ENCODE measurements around the gene ALLC.

ALLC gene

DNA sequence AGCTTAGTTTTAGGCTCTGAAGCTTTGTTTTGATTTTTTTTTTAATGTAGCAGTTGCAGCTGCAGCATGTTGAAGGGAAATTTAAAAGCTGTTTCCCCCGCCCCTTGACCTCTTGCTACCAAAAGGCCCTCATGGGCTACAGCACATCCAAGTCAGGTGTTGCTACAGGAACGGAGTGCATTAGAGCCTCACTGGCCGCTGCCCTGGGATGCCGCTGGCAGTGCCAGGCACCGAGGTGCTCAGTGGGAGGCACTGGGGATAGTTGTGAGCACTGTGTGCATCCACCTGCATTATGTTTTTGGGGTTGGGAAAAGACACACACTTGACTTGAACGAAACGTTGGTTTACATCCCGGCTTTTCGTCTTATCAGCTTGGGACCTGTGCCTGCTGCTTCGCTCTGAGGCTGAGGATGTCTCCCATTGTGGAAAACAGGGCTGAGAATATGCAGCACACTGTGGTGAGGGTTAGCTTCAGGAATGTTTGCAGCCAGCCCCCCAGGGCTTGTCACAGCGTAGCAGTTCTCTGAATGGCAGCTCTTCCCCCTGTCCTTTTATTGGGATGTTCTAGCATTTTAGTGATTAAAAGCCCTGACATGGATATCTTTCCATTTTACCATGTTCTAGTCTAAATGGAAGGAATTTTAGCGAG, 69.5 kb downstream of the ALLC start:
- DNase-seq, result no peak

DNA sequence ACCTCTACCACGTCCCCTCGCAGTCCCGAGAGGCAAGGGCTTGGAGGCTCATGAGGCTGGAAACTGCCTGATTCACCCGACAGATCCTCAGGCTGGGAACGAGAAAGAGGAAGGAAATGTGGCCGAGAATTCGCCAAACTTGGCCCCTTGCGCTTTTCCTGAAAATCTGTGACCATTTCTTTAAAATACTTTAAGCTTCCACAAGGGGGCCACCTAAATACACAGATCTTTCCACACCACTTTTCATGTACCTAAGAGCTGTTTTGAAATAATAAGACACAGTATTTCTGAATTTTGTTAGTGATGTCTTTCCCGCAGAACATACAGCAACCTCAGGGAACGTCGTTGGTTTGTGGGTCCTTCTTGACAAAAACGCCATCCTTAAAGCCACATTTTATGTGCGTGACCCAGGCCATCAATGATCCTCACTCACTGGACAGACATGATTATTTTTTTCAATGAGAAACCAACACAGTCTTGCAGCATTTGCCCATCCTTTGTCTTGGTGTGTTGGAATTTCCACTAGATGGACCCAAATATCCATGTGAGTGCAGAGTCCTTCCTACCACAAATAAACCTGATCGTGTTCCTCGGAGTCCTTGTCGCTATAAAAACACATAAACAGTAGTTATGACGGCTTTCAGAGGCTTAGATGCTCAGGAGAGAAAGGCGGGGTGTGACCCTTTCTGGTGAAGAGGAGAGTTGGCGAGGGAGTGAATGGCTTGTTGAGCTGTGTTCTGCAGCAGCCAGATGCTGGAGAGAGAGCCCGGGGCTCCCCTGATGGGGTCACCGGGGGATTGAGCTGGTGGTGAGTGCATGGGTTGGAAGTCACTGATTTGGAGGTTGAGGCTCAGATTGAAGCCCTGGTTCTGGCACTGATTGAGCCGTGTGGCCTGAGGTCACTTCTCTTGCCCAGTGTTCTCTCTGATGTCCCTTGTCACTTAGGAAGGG, 70.4 kb downstream of the ALLC start:
- no peak for DNase-seq

DNA sequence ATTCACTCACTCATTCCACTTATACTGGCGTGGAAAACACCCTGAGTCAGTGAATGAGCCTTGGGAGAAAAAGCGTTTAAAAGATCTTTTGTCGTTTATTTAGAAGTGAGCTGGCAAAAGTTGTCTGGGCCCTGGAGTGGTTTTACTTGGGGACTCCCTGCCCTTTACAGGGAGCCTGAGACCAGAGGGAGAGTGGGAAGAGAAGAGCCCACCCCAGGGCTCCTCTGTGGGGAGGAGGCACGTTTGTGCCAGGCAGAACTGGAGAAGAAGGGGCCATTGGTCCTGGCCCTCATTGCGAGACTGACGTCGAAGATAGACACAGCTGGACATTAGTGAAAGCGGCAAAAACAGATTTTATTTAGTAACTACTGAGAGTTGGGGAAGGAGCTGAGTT, 71.1 kb downstream of the ALLC start:
- no peak for DNase-seq

DNA sequence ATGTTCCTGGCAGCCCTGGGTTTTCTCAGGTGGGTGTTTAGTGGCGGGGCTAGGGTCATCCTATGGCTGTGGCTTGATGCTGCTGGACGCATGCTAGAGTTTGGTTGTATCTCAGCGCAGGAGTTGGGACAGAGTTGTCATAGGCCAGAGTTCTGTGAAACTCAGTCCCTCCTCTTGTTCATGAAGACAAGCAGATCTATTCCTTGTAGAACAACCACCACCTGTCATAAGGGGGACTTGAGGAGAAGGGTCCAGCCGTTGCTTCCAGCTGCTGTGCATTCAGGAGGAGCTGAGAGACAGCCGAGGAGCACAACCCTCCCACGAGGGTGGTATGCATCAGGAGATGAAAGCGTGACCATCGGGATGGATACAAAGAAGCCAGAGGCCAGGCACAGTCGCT, 71.8 kb downstream of the ALLC start:
- no peak for DNase-seq

- no peak for DNase-seq
Measured at GRCh38 chr2:3730646-3731045, 72.6 kb downstream of the ALLC start.

DNA sequence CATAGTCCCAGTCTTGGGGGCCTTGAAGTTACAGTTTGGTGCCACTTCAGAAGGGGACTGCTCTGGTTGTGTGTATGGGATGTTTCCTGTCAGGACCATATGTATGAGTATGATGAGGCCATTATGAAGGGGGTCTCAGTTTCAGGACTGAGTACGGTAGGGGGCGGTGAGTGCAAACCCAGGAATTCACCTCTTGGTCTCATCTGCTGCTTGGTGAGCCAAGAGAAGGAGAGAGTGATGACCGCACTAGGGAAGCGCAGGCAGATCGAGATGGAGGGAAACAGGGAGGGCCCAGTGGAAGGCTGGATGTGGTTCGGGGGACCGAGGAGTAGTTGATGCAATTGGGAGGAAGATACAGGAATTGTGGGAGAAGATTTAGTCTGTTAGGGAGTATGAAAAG, 73.8 kb downstream of the ALLC start:
- DNase-seq, result no peak

- DNase-seq, result no peak
Measured at GRCh38 chr2:3736112-3736511, 78.1 kb downstream of the ALLC start.

GRCh38 chr2:3737128-3737527, 79.1 kb downstream of the ALLC start:
- DNase-seq, result no peak

GRCh38 chr2:3738454-3738853, 80.5 kb downstream of the ALLC start:
- DNase-seq, result no peak

DNA sequence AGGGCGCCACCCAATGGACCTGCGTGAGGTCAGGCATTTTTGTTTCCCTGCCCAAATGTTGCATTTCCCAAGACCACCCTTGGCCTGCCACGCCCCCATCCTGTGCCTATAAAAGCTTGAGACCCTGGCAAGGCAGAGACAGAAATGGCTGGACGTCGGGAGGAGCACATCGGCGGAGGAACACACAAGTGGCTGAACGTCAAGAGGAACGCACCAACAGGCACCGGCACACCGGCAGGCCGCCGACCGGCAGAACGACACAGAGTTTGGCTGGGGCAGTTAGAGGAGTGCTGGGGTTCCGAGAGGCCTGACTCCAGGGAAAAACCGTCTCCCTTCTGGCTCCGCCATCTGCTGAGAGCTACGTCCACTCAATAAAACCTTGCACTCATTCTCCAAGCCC, 81.3 kb downstream of the ALLC start:
- no peak for DNase-seq

GRCh38 chr2:3741396-3741795, 83.4 kb downstream of the ALLC start:
- no peak for DNase-seq

- no peak for DNase-seq
Measured at GRCh38 chr2:3741867-3742602, 84.0 kb downstream of the ALLC start.

DNA sequence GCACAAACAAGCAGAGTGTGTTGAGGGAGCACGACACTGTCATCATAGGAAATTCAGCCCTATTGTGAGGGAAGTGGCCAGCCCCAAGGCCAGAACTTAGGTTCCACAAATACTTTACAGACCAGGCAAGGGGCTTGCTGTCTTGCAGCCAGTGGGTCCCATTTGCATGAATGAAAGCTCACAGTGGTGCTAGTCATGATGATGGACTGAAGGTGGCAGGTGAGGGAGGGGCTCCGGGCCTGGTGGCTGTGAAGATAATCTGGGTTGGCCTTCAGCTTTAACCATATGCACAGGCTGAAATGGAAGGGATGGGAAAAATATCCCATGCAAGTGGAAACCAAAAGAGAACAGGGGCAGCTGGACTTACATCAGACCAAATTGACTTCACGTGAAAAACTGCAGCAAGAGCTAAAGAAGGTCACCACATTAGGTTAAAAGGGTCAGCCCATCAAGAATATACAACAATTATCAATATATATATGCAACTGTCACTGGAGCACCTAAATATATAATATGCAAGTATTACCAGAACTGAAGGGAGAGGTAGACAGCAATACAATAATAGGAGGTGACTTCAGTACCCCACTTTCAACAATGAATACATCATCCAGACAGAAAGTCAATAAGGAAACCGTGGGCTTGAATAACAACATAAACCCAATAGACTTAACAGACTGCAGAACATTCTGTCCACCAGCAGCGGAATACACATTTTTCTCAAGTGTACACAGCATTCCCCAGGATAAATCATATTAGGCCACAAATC, 84.9 kb downstream of the ALLC start:
- DNase-seq, result no peak

GRCh38 chr2:3743951-3744555, 86.1 kb downstream of the ALLC start:
- DNase-seq, result no peak

- no peak for DNase-seq
Measured at GRCh38 chr2:3745920-3746319, 87.9 kb downstream of the ALLC start.

DNA sequence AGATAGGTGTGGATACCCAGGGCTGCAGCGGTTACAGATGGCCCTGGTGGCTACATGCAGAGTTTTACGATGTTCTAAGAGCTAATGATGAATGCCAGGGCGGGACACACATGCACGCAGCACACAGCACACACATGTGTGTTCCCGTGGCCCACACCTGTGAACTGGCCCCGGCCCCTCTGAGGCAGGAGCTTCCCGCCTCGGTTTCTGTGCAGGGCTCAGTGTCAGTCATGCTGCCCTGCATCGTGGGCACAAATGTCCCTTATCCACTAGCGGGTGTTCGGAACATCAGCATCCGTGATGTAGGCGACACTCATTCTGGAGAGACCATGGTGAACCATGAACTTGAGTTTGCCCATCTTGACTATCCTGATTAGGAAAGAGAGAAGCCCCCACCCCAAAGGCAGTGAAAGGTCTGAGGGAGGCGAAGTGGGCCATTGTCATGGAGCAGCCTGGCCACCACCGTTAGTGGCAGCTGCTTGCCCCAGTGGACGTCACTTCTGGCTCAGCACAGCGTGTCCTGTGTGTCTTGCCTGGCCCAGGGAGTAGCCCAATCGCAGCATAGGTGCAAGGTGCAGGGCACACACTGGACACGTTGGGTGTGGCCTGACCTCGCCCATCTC, 89.1 kb downstream of the ALLC start:
- no peak for DNase-seq

DNA sequence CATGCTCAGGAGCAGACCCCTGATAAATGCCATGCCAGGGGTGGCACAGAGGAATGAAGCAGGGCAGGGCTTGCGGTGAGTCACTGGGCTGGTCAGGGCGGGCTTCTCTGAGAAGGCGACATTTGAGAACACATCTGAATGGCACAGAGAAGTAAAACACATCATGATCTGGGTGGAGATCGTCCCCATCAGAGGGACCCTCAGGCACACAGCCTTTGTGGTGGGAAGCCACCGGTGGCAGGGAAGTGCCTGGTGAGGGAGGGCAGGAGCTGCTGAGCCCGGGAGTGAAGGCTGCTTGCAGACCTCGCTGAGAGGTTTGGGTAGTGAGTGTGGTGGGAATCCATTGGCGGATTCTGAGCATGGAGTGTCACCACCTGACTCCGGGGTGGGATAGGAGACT, 89.8 kb downstream of the ALLC start:
- no peak for DNase-seq

DNA sequence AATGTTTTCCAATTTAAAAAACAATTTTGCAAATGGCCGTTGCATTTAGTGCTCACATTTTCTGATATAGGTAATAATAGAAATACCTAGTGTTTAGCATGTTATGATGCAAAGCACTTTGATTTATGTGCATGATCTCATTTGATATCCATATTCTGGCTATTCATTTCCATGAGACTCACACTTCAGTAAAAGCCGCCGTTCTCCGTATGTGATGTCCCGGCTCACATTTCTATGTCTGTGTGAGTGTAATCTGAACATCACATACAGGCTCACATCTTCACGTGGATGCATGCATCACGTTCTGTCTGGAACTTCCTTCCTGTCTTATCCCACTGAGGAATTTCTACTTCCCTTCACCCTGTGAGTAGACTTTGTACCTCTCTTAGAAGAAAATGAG, 91.2 kb downstream of the ALLC start:
- no peak for DNase-seq

GRCh38 chr2:3751251-3751650, 93.3 kb downstream of the ALLC start:
- no peak for DNase-seq

DNA sequence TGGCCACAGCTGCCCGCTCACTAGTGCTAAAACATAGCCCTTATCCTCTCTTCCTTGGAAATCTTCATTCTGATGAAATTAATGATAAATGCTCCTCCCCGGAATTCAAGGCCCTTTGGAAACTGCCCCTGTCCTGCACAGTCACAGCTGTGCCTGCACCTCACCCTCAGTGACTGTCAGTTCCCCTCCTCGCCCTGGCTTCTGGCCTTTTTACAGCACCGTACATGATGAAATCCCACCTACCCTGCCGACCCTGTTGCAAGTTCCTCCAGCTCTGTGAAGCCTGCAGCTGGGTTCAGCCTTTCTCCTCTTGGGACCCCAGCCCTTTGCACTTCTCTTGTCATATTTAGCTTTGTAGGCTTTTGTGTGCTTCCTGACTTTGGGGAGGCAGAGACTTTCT, 93.8 kb downstream of the ALLC start:
- no peak for DNase-seq
